NCI-H2029 (cell line): ENCODE measurements around the gene LPP.
A peak's percentile ranks its signal among the peaks of the same experiment; 100 is the strongest.
"Not testable (repeated sequence)": the region's sequence is repeated elsewhere in the genome, so short reads cannot be mapped to it uniquely, and the experiment has no call there.

ENCODE experiments used
- DNase-seq: peaks from one replicate; lab custom pipeline; 2025; lab: John Stamatoyannopoulos, UW

The LPP gene, protein sequence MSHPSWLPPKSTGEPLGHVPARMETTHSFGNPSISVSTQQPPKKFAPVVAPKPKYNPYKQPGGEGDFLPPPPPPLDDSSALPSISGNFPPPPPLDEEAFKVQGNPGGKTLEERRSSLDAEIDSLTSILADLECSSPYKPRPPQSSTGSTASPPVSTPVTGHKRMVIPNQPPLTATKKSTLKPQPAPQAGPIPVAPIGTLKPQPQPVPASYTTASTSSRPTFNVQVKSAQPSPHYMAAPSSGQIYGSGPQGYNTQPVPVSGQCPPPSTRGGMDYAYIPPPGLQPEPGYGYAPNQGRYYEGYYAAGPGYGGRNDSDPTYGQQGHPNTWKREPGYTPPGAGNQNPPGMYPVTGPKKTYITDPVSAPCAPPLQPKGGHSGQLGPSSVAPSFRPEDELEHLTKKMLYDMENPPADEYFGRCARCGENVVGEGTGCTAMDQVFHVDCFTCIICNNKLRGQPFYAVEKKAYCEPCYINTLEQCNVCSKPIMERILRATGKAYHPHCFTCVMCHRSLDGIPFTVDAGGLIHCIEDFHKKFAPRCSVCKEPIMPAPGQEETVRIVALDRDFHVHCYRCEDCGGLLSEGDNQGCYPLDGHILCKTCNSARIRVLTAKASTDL

GRCh38 chr3:188154014-188154808 is at the start of gene LPP:
LPP (plus strand) TSS chr3:188154157; CDS start chr3:188406121, 251,964 bp downstream.
- DNase-seq, result peak; percentile 47

DNA sequence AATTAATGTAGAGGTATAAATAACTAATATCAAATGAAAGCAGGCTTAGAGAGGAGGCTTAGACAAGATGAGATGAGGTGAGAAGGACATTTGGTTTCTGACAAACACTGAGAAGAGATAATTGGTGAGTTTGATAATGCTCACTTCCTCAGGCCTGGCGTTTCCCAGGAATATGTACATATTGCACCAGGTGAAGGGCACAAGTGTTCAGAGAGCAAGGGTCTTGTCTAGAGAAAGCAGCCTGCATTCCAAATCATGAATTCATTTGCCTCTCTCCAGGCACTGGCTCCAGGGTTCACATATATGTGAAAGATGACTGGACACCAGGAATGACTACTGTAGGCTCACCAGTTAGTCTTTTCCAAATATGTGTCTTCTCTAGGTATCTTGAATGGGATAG is 48.0 kb upstream of the LPP start:
- no peak for DNase-seq

DNA sequence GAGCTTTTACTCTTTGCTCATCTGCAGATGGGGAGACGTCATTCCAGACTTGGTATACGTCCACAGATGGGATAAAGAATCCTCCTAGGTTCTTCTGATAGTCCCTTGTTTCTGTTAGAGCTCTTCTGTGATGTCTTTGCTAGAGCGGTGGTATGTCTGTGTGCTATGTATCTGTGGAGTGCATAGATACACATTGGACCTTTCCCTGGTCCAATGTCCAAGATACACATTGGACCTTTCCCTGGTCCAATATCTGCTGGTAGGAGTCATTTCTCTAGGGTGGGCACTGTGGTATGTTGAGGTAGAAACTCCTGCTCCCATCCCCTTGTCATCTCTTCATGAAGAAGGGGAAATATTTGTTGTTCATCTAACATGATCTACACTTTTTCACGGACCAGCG is 47.5 kb upstream of the LPP start:
- no peak for DNase-seq

- no peak for DNase-seq
Observed at GRCh38 chr3:188106887-188107830, 46.8 kb upstream of the LPP start.

DNA sequence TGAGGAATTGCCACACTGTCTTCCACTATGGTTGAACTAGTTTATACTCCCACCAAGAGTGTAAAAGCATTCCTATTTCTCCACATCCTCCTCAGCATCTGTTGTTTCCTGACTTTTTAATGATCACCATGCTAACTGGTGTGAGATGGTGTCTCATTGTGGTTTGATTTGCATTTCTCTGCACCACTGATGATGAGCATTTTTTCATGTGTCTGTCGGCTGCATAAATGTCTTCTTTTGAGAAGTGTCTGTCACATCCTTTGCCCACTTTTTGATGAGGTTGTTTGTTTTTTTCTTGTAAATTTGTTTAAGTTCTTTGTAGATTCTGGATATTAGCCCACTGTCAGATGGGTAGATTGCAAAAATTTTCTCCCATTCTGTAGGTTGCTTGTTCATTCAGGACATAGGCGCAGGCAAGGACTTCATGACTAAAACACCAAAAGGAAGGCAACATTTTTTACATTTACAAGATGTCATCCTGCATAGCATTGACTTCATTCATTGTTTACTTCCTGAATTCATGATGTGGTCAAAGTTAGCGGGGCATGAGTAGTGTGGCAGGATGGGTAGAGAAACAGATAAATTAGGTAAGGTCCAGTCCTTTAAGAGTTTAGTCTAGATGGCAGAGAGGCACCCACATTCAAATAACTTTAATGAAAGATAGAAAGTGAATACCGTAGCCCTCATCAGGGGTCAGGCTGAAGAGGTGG is 45.1 kb upstream of the LPP start:
- DNase-seq, result no peak

DNA sequence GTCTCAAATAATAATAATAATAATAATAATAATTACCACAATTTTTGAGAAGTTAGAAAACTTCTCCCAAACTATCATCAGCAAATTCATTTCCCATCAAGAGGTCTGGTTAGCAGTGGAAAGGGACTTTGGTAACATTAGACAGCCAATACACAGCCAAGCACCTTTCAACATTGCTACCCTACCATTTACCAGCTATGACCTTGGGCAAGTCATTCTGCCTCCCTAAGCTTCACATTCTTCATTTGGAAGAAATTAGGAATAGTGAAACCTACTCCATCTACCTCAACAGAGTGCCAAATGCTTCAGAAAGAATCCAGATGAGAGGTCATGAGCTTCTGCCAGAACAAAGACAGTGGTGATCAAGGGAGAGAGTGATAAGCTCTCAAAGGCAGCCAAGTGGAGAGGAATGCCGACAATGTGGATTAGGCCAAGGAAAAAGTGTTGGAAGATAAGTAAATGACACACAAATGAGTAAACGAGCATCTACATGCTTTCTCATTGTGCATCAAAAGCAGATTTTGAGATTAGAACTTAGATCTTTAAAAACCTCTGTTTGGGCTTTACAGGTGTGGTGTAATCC is 42.9 kb upstream of the LPP start:
- no peak for DNase-seq

DNA sequence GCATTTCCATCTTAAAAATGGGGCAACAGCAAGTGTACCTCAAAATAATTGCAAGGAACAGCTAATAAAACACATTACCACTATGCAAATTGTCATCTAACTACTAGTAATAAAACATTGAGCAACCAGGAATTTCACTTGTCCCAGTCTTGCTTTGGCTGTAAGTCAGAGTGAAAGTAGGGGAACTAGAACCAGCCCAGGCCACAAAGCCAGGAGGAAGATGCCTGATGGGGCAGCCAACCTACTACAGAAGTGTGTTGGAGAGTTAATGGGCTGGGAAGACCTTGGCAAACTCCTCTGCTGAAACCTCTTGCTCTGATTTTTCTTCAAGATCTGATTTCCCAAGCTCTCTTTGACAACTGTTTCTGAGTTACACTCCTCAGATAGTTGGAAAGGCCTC is 40.2 kb upstream of the LPP start:
- no peak for DNase-seq

DNA sequence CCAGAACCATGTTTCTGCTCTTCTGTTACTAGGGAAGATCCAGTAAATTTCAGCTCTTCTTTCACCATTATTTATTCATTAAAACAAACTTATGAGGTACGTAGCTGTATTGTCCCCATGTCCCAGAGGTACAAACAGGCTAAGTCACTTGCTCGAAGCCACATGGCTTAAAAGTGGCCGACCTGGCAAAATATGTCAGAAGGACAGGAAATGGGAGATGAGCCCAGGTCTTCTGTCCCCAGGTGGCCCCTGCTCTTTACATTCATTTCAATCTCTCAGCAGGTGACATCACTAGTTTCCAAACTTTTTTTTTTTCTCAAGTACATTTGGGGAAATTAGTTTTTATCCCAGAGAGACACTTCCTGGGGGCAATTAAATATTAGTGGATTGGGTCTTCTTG is 34.1 kb upstream of the LPP start:
- DNase-seq, result no peak

- DNase-seq, result no peak
Observed at GRCh38 chr3:188122571-188123169, 31.3 kb upstream of the LPP start.

DNA sequence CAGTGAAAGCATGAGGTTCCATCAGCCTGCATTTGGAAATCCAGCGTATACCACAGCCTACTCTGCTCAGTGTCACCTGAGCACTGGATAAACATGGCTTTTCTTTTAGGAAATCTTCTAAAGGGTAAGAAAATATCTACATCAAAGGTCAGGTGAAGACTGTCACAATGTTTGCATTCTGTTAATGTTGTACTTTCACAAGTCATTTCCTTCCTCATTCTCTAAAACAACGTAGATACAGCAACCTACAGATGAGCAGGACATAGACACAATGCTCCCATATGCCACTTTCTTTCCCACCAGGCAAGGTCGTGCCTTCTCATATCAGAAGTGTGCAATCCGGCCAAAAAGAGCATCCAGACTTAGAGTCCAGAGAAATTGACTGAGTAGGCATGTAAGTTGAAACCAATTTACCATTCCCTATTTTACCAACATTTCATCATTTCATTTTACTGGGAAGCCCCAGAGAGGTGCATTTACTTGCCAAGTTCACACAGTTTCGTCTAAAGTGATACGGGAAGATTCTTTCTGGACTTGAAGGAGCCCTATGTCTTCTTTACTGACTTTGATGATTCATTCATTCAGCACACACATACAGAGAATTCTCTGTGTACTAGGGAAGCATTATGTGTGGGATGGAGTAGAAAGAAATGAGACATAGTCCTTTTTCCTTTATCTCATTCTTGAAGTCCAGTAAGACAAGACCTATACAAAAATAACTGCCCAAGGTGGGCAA is 30.6 kb upstream of the LPP start:
- DNase-seq, result no peak

GRCh38 chr3:188124184-188124583 is 29.8 kb upstream of the LPP start:
- DNase-seq, result no peak

DNA sequence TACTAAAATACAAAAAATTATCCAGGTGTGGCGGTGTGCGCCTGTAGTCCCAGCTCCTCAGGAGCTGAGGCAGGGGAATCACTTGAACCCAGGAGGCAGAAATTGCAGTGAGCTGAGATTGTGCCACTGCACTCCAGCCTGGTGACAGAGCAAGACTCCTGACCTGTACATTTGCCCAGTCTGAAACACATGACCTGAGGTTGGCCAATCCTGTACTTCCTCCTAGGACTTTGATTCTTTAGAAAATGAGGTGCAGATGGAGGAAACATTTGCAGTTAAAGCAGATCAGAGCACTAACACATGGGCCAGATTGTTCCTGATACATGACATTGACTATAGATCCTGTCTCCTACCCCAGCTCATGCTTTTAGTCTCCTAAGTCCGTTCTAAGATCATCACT is 28.9 kb upstream of the LPP start:
- no peak for DNase-seq

DNA sequence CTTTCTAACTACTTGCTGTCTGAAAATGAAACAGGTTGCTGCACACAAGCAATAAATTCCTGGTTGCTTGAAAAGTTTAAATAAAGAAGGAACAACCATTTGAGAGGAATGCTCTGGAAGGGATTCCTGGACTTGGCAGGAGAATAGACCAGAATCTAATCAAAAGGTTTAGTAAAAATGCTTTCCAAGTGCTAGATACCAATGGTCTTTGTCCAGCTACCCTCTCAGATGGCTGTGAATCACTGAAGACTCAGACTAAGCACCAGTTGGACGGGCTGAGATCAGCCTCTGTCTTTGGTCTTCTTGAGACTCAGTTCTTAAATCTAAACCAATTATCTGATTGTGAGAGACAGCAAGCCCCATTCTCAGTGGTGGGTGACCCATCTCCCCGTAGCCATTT is 27.7 kb upstream of the LPP start:
- no peak for DNase-seq

DNA sequence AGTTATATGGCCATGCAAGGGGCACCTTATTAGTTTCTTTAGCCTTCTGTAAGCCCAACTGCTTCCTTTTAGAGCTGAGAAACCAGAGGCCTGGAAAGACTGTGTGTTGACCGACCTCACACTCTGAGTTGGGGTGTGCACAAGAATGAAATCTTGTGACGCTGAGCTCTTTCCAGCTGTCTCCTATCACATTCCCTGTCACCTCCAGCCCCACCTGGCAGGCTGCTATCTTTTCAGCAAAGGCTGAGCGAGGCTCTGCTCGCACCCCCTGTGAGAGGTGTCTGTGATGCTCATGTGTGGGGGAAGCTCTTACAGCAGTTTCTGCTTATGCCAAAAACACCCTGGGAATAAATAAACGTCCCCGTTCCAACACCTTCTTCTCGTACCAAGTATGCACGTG is 27.0 kb upstream of the LPP start:
- DNase-seq, result no peak

DNA sequence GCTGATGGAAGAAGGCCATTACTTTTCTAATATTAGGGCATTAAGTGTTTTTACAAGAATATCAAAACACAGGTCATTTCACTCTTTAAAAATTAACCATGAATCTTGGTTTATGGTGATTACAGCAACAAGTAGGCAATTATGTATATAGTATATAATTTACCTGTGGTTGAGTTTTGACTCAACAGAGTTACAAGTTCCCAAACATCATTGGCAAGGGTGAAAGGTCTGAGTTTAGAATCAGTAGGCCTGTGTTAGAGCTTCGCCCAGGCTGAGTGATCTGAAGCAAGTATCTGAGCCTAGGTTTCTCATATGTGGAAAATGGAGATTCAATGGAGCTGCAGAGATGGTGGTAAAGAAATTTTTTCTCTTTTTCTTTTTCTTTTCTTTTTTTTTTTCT is 25.1 kb upstream of the LPP start:
- no peak for DNase-seq

GRCh38 chr3:188131023-188131422 is 22.9 kb upstream of the LPP start:
- not testable (repeated sequence) for DNase-seq

DNA sequence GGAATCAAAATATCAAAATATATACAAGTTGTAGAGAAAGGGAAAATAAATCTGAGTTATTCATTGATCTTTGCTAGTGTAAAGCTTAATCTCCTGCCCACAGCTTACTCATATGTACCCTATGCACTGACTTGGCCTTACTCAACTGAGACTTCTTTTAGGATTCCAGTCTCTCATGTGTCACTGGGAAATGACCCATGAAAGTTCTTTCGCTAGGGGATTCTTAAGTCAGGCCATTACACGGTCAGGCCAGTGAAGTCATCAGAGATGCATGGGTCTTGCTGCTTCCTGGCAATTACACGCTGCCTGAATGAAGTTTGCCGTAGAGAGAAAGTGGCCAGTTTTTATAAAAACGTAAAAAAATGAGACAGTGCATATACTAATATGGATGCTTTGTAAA is 20.7 kb upstream of the LPP start:
- no peak for DNase-seq

GRCh38 chr3:188133646-188134045 is 20.3 kb upstream of the LPP start:
- no peak for DNase-seq

- DNase-seq, result no peak
Observed at GRCh38 chr3:188134079-188134478, 19.9 kb upstream of the LPP start.

GRCh38 chr3:188134856-188135255 is 19.1 kb upstream of the LPP start:
- DNase-seq, result no peak
